Endothelial cell of umbilical vein (primary cell): ENCODE measurements around the gene DGUOK. TPM values are rescaled to one million over a fixed set of nuclear protein-coding genes. Genes with fewer than 3 reads are reported as not detected.
A peak's percentile ranks its signal among the peaks of the same experiment; 100 is the strongest.

Source experiments
- BruUV-seq: library from RNA; stranded (reverse); fragments of 400-500 nt; replicated peaks from 2 replicates; lab custom pipeline; 2021; lab: Mats Ljungman, UMichigan
- CTCF ChIA-PET: fragments of 300-600, 350-600 bp; sonication (Branson Sonifier 250); formaldehyde crosslinking; loops from one replicate; lab custom pipeline; 2021; ENCODE audit warnings: antibody characterized with exemption, inconsistent platforms; lab: Charles Lee
- POLR2A ChIA-PET: fragments of 300-600, 350-600 bp; sonication (Branson Sonifier 250); formaldehyde crosslinking; loops from one replicate; lab custom pipeline; 2021; ENCODE audit warnings: antibody characterized with exemption, inconsistent platforms; lab: Charles Lee
- DNase-seq: peaks from one replicate; pipeline ENCODE4 v3.0.0-alpha.2; 2011; ENCODE audit warnings: low read depth, low spot score
- FAIRE-seq: peaks from 2 replicates; lab custom pipeline; 2011; peaks lifted over from hg19 to GRCh38; lab: Jason Lieb, UNC
- H2AFZ ChIP-seq: 2 replicates; pipeline ENCODE4 v1.6.0; 2012; ENCODE audit warnings: low read depth, low read length, control low read depth, inconsistent platforms
- H3K27ac ChIP-seq: 2 replicates; pipeline ENCODE4 v1.5.1; 2011; ENCODE audit warnings: low read depth, mild to moderate bottlenecking, control low read depth, low read length, moderate library complexity; ENCODE audit not compliant: insufficient read depth
- H3K27me3 ChIP-seq, 2 experiments: 2 replicates each; pipeline versions ENCODE4 v1.6.0 to v1.6.1; 2011; ENCODE audit warnings: low read length in 2 of 2, mixed read lengths in 1 of 2; ENCODE audit not compliant: control insufficient read depth in 2 of 2, insufficient read depth in 2 of 2
- H3K36me3 ChIP-seq, 2 experiments: 2 replicates in 1 of 2; 3 replicates in 1 of 2; pipeline ENCODE4 v1.5.1; 2011; ENCODE audit warnings: low read length in 2 of 2, mild to moderate bottlenecking in 1 of 2, moderate library complexity in 1 of 2; ENCODE audit not compliant: control insufficient read depth in 2 of 2, insufficient read depth in 2 of 2; ENCODE audit errors: extremely low read depth in 1 of 2
- H3K4me1 ChIP-seq: 3 replicates; pipeline ENCODE4 v1.5.1; 2011; ENCODE audit warnings: mild to moderate bottlenecking, low read length; ENCODE audit not compliant: control insufficient read depth, insufficient read depth; ENCODE audit errors: extremely low read depth
- H3K4me2 ChIP-seq: 2 replicates; pipeline ENCODE4 v1.6.1; 2011; ENCODE audit warnings: low read length, control low read depth, mixed read lengths; ENCODE audit not compliant: insufficient read depth
- H3K4me3 ChIP-seq, 3 experiments: fragments of 200-600 bp in 1 of 3; sonication (generic), shearing (Covaris generic) in 1 of 3; replicated peaks in 1 of 3; 2 replicates each; pipeline ENCODE4 v1.5.1; 2011 to 2016; ENCODE audit warnings: control low read depth in 3 of 3, low read length in 3 of 3, mild to moderate bottlenecking in 2 of 3, inconsistent platforms in 1 of 3, low read depth in 1 of 3, moderate library complexity in 1 of 3; ENCODE audit not compliant: insufficient read depth in 1 of 3
- H3K79me2 ChIP-seq: 2 replicates; pipeline ENCODE4 v1.6.0; 2012; ENCODE audit warnings: low read length, inconsistent platforms; ENCODE audit not compliant: control insufficient read depth, insufficient read depth
- H3K9ac ChIP-seq: replicated peaks from 2 replicates; pipeline ENCODE3; 2011; ENCODE audit warnings: low read length, control low read depth; ENCODE audit not compliant: insufficient read depth; ENCODE audit errors: extremely low read depth
- H3K9me1 ChIP-seq: replicated peaks from 3 replicates; pipeline ENCODE4 v1.6.0; 2011; ENCODE audit warnings: mild to moderate bottlenecking, low read length; ENCODE audit not compliant: control insufficient read depth, insufficient read depth; ENCODE audit errors: extremely low read depth
- H3K9me3 ChIP-seq: replicated peaks from 2 replicates; pipeline ENCODE4 v1.5.1; 2012; ENCODE audit warnings: low read length, inconsistent platforms; ENCODE audit not compliant: control insufficient read depth, insufficient read depth
- H4K20me1 ChIP-seq: replicated peaks from 2 replicates; pipeline ENCODE3; 2011; ENCODE audit warnings: mild to moderate bottlenecking, low read length; ENCODE audit not compliant: control insufficient read depth, insufficient read depth; ENCODE audit errors: extremely low read depth
- CTCF ChIP-seq, 2 donors: IDR thresholded peaks; 1 replicate in 1 of 2; 2 replicates in 1 of 2; pipeline ENCODE4 v1.5.1; 2011; ENCODE audit warnings: low read length in 2 of 2, mild to moderate bottlenecking in 2 of 2, moderate library complexity in 2 of 2, control low read depth in 1 of 2, inconsistent platforms in 1 of 2, low read depth in 1 of 2; ENCODE audit not compliant: insufficient read depth in 1 of 2; ENCODE audit errors: extremely low read depth in 1 of 2
- EZH2 ChIP-seq: IDR thresholded peaks from 2 replicates; pipeline ENCODE4 v1.6.1; 2012; ENCODE audit warnings: borderline replicate concordance, low read depth, mild to moderate bottlenecking, moderate library complexity, low read length, inconsistent platforms; ENCODE audit not compliant: severe bottlenecking
- FOS ChIP-seq: IDR thresholded peaks from 2 replicates; pipeline ENCODE4 v1.6.1; 2011; ENCODE audit warnings: mild to moderate bottlenecking, low read length, moderate library complexity, borderline replicate concordance; ENCODE audit not compliant: insufficient read depth
- JUN ChIP-seq: IDR thresholded peaks from 2 replicates; pipeline ENCODE4 v1.6.1; 2011; ENCODE audit warnings: borderline replicate concordance, low read depth; ENCODE audit not compliant: insufficient read length, insufficient read depth
- MYC ChIP-seq: IDR thresholded peaks from one replicate; pipeline ENCODE4 v1.6.1; 2011; ENCODE audit warnings: mild to moderate bottlenecking, low read depth, low read length
- POLR2A ChIP-seq: IDR thresholded peaks from 2 replicates; pipeline ENCODE4 v1.6.1; 2012; ENCODE audit warnings: low read depth, mild to moderate bottlenecking, control low read depth, low read length
- POLR2AphosphoS5 ChIP-seq: IDR thresholded peaks from 2 replicates; pipeline ENCODE4 v1.6.1; 2012; ENCODE audit warnings: low read depth, mild to moderate bottlenecking, control low read depth, low read length, moderate library complexity; ENCODE audit not compliant: insufficient read depth
- dilution Hi-C: fragments of 300-500 bp; cut with MboI; formaldehyde crosslinking; loops from one replicate; pipeline ENCODE4 v1.15.0; 2019; ENCODE audit warnings: low sequenced_read_pairs; ENCODE audit not compliant: extremely low pct_ligation_motif_present
- intact Hi-C: fragments of 100-400 bp; cut with micrococcal nuclease; formaldehyde crosslinking; loops from one replicate; pipeline ENCODE4 v1.10.0; 2022
- polyA plus RNA-seq, 4 experiments: library from polyadenylated mRNA; depleted of rRNA in 3 of 4; stranded (reverse) in 3 of 4; unstranded in 1 of 4; fragments of >200 nt; gene quantifications; 2 replicates each; pipeline versions ENCODE4 v1.2.1 to v1.2.3, GENCODE V29; 2011 to 2012; ENCODE audit warnings: missing spikeins in 1 of 4
- total RNA-seq: library from RNA; stranded (reverse); gene quantifications from 2 replicates; pipeline ENCODE4 v1.2.3, GENCODE V29; 2021
- TF ChIP-seq, protein P1 (sequence below): IDR thresholded peaks from 2 replicates; pipeline ENCODE4 v1.6.1; 2011; ENCODE audit not compliant: insufficient read depth, insufficient read length

Gene DGUOK
- total and polyA plus RNA-seq, 2 donors (not counting 3 experiments of a cell fraction or from before 2014, with no cell fraction given) = 51.8 to 77.5 TPM

DNA sequence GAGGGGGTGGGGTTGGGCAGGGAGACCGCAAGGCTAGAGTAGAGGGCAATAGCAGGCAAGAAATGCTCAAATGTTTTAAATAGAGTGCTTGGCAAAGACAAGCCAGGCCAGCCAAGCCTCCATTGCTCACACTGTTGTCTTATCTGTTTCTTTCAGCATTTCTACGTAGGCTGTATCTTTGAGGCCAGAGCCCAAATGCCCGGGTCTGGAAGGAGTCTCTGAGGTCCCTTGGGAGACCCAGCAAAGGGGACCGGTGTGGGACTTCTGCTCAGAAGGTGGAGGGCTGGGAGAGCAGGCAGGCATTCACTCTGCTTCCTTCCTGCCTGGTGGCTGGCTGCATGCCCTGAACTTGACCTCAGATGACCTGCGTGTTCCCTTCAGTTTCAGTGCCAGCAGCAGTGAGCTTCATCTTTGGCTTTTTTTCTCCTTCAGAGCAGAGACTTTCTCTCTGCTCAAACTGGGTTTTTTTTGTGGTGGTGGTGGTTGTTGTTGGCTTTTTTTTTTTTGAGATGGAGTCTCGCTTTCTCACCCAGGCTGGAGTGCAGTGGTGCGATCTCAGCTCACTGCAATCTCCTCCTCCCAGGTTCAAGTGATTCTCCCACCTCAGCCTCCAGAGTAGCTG is 44.3 kb downstream of the DGUOK start:
- no peak overlapping the region for H3K4me3 ChIP-seq
- ChIA-PET CTCF (interaction anchor here (0.7 to 1.9 kb wide), 10 partner anchors 9 to 279 kb away, joined by 3 to 7 read pairs (median 4); no protein-coding TSS in a partner anchor), POLR2A (interaction anchor here (0.6 to 1.1 kb wide), 4 partner anchors 9 to 281 kb away, joined by 3 to 10 read pairs (median 5); no protein-coding TSS in a partner anchor)
- H2AFZ ChIP-seq = peak overlapping the region; percentile 10
- H3K36me3 ChIP-seq = no peaks in the 10 kb centered on the region
- peak overlapping the region; percentile 17 for H3K4me2 ChIP-seq
- no peak overlapping the region for H3K27ac ChIP-seq
- no peaks in the 10 kb centered on the region for H3K79me2 ChIP-seq
- intact Hi-C loops (no loop called here), dilution Hi-C loops (no loop called here)
- no peaks in the 10 kb centered on the region for H3K9me3 ChIP-seq
- H4K20me1 ChIP-seq = no peaks in the 10 kb centered on the region
- BruUV-seq = no TSS peak
- TF ChIP-seq POLR2A = no peak
- TF ChIP-seq CTCF (IDR thresholded peaks at IDR 0.05; ENCODE audit: extremely low read depth in 1 of 2, insufficient read depth in 1 of 2, low read depth in 1 of 2, low read length in 2 of 2) = no peak
- no peak for TF ChIP-seq JUN
- TF ChIP-seq EZH2 = no peak
- TF ChIP-seq FOS = no peak
- no peak for TF ChIP-seq POLR2AphosphoS5
- TF ChIP-seq, protein P1, sequence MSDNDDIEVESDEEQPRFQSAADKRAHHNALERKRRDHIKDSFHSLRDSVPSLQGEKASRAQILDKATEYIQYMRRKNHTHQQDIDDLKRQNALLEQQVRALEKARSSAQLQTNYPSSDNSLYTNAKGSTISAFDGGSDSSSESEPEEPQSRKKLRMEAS = no peak
- TF ChIP-seq MYC = no peak
- H3K9me1 ChIP-seq = no peaks in the 10 kb centered on the region
- DNase-seq (peak; percentile 76), FAIRE-seq (peak; percentile 80)
- H3K9ac ChIP-seq = no peak overlapping the region
- no peaks in the 10 kb centered on the region for H3K27me3 ChIP-seq
- H3K4me1 ChIP-seq = peaks cover 6% of the 10 kb centered on the region
